Measurements from ENCODE around the gene AMIGO3.

The AMIGO3 gene

DNA sequence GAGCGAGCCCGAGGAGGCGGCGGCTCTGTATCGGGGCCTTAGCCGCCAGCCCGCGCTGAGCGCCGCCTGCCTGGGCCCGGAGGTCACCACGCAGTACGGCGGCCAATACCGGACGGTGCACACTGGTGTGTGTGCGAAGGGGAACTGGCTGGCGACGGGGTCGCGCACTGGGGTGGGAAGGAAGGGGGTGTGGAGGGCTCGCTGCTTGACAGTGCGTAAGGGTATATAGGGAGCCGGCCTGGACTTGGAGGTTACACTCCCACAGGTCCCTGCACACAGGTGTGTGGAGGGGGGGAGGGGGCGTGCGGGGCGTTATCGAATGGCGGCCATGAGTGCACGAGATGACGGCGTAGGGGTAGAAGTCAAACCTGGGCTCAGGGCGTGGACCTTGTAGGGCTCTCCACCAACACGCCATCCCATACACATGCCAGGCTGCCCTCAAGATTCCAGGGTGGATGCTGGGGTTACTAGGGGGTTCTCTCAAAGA lies 44.9 kb downstream of the AMIGO3 start:
- H3K27ac ChIP-seq (ENCODE audit: extremely low read depth, low read depth, low read length): peak overlapping the region; percentile 72
- H3K4me1 ChIP-seq (ENCODE audit: control insufficient read depth, insufficient read depth, low read length): no peaks in the 10 kb centered on the region
- H3K9me3 ChIP-seq (ENCODE audit: control insufficient read depth, insufficient read depth, low read depth, low read length): no peaks in the 10 kb centered on the region
- ChIA-PET POLR2A (interaction anchor here (1.3 kb wide), 1 partner anchor 135 kb away, joined by 3 read pairs; no protein-coding TSS in a partner anchor), CTCF (interaction anchor here (0.7 to 1.0 kb wide), 2 partner anchors 12 to 29 kb away, joined by 3 to 4 read pairs; no protein-coding TSS in a partner anchor)
- H3K36me3 ChIP-seq (ENCODE audit: control insufficient read depth in 2 of 2, insufficient read depth in 1 of 2, low read length in 2 of 2): peaks cover 0 to 43% of the 10 kb centered on the region in 2 experiments; a peak in 1 of 3 replicates
- peak overlapping the region; percentile 89 for H3K4me3 ChIP-seq (ENCODE audit: low read depth, low read length)
- no peak for TF ChIP-seq ZNF140 (tag by site-specific recombination; IDR thresholded peaks at IDR 0.05)
- TF ChIP-seq, protein P1, sequence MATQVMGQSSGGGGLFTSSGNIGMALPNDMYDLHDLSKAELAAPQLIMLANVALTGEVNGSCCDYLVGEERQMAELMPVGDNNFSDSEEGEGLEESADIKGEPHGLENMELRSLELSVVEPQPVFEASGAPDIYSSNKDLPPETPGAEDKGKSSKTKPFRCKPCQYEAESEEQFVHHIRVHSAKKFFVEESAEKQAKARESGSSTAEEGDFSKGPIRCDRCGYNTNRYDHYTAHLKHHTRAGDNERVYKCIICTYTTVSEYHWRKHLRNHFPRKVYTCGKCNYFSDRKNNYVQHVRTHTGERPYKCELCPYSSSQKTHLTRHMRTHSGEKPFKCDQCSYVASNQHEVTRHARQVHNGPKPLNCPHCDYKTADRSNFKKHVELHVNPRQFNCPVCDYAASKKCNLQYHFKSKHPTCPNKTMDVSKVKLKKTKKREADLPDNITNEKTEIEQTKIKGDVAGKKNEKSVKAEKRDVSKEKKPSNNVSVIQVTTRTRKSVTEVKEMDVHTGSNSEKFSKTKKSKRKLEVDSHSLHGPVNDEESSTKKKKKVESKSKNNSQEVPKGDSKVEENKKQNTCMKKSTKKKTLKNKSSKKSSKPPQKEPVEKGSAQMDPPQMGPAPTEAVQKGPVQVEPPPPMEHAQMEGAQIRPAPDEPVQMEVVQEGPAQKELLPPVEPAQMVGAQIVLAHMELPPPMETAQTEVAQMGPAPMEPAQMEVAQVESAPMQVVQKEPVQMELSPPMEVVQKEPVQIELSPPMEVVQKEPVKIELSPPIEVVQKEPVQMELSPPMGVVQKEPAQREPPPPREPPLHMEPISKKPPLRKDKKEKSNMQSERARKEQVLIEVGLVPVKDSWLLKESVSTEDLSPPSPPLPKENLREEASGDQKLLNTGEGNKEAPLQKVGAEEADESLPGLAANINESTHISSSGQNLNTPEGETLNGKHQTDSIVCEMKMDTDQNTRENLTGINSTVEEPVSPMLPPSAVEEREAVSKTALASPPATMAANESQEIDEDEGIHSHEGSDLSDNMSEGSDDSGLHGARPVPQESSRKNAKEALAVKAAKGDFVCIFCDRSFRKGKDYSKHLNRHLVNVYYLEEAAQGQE (tag by site-specific recombination; IDR thresholded peaks at IDR 0.05): no peak
- no peak for TF ChIP-seq SP7 (tag by site-specific recombination; IDR thresholded peaks at IDR 0.05)
- TF ChIP-seq ZNF473 (tag by site-specific recombination; IDR thresholded peaks at IDR 0.05): no peak
- TF ChIP-seq ZNF202 (tag by site-specific recombination; IDR thresholded peaks at IDR 0.05; ENCODE audit: borderline replicate concordance): no peak
- TF ChIP-seq HOXD13 (CRISPR knock-in tag; IDR thresholded peaks at IDR 0.05; ENCODE audit: borderline replicate concordance): no peak
- TF ChIP-seq ZNF146 (tag by site-specific recombination; IDR thresholded peaks at IDR 0.05): no peak
- TF ChIP-seq ZNF121 (tag by site-specific recombination; IDR thresholded peaks at IDR 0.05): no peak
- no peak for TF ChIP-seq RBAK (tag by site-specific recombination; IDR thresholded peaks at IDR 0.05)
- no peak for TF ChIP-seq ZIC2 (tag by site-specific recombination; IDR thresholded peaks at IDR 0.05)
- TF ChIP-seq ZNF623 (tag by site-specific recombination; IDR thresholded peaks at IDR 0.05): no peak
- TF ChIP-seq ZNF214 (tag by site-specific recombination; IDR thresholded peaks at IDR 0.05; ENCODE audit: borderline replicate concordance): no peak
- TF ChIP-seq ZNF785 (tag by site-specific recombination; IDR thresholded peaks at IDR 0.05): no peak
- peak; percentile 35 for TF ChIP-seq ZFHX2 (tag by site-specific recombination; conservative IDR thresholded peaks at IDR 0.05)
- peak; percentile 63 for TF ChIP-seq ZBTB48 (tag by site-specific recombination; IDR thresholded peaks at IDR 0.05)
- no peak for TF ChIP-seq ZFP41 (tag by site-specific recombination; IDR thresholded peaks at IDR 0.05; ENCODE audit: borderline replicate concordance)
- TF ChIP-seq TCF7L2 (IDR thresholded peaks at IDR 0.05; ENCODE audit: borderline replicate concordance, low read depth, low read length): no peak
- TF ChIP-seq ZNF133 (tag by site-specific recombination; IDR thresholded peaks at IDR 0.05): 0 out of 2 replicates have a peak, but pooled peaks have one; percentile 13
- no peak for TF ChIP-seq ZNF664 (tag by site-specific recombination; IDR thresholded peaks at IDR 0.05)
- no peak for TF ChIP-seq MEIS1 (CRISPR knock-in tag; IDR thresholded peaks at IDR 0.05; ENCODE audit: borderline replicate concordance)
- TF ChIP-seq, protein P2, sequence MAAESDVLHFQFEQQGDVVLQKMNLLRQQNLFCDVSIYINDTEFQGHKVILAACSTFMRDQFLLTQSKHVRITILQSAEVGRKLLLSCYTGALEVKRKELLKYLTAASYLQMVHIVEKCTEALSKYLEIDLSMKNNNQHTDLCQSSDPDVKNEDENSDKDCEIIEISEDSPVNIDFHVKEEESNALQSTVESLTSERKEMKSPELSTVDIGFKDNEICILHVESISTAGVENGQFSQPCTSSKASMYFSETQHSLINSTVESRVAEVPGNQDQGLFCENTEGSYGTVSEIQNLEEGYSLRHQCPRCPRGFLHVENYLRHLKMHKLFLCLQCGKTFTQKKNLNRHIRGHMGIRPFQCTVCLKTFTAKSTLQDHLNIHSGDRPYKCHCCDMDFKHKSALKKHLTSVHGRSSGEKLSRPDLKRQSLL (tag by site-specific recombination; IDR thresholded peaks at IDR 0.05): no peak
- TF ChIP-seq, protein P3, sequence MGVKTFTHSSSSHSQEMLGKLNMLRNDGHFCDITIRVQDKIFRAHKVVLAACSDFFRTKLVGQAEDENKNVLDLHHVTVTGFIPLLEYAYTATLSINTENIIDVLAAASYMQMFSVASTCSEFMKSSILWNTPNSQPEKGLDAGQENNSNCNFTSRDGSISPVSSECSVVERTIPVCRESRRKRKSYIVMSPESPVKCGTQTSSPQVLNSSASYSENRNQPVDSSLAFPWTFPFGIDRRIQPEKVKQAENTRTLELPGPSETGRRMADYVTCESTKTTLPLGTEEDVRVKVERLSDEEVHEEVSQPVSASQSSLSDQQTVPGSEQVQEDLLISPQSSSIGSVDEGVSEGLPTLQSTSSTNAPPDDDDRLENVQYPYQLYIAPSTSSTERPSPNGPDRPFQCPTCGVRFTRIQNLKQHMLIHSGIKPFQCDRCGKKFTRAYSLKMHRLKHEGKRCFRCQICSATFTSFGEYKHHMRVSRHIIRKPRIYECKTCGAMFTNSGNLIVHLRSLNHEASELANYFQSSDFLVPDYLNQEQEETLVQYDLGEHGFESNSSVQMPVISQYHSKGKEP (tag by site-specific recombination; IDR thresholded peaks at IDR 0.05): no peak
- no peak for TF ChIP-seq ZNF132 (tag by site-specific recombination; IDR thresholded peaks at IDR 0.05; ENCODE audit: borderline replicate concordance)
- no peak for TF ChIP-seq ZBTB8A (tag by site-specific recombination; IDR thresholded peaks at IDR 0.05)
- TF ChIP-seq KLF9 (tag by site-specific recombination; IDR thresholded peaks at IDR 0.05; ENCODE audit: low read depth): no peak
- TF ChIP-seq, protein P4, sequence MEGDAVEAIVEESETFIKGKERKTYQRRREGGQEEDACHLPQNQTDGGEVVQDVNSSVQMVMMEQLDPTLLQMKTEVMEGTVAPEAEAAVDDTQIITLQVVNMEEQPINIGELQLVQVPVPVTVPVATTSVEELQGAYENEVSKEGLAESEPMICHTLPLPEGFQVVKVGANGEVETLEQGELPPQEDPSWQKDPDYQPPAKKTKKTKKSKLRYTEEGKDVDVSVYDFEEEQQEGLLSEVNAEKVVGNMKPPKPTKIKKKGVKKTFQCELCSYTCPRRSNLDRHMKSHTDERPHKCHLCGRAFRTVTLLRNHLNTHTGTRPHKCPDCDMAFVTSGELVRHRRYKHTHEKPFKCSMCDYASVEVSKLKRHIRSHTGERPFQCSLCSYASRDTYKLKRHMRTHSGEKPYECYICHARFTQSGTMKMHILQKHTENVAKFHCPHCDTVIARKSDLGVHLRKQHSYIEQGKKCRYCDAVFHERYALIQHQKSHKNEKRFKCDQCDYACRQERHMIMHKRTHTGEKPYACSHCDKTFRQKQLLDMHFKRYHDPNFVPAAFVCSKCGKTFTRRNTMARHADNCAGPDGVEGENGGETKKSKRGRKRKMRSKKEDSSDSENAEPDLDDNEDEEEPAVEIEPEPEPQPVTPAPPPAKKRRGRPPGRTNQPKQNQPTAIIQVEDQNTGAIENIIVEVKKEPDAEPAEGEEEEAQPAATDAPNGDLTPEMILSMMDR (tag by site-specific recombination; IDR thresholded peaks at IDR 0.05): no peak; the same call in 1 of the 2 replicates
- TF ChIP-seq, protein P5, sequence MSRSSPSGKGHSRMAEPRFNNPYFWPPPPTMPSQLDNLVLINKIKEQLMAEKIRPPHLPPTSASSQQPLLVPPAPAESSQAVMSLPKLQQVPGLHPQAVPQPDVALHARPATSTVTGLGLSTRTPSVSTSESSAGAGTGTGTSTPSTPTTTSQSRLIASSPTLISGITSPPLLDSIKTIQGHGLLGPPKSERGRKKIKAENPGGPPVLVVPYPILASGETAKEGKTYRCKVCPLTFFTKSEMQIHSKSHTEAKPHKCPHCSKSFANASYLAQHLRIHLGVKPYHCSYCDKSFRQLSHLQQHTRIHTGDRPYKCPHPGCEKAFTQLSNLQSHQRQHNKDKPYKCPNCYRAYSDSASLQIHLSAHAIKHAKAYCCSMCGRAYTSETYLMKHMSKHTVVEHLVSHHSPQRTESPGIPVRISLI (tag by site-specific recombination; IDR thresholded peaks at IDR 0.05): no peak
- TF ChIP-seq ZNF433 (tag by site-specific recombination; IDR thresholded peaks at IDR 0.05; ENCODE audit: low read depth): no peak
- TF ChIP-seq ZBTB7A (tag by site-specific recombination; IDR thresholded peaks at IDR 0.05; ENCODE audit: low read depth): no peak
- no peak for TF ChIP-seq ZNF221 (tag by site-specific recombination; IDR thresholded peaks at IDR 0.05; ENCODE audit: borderline replicate concordance)
- TF ChIP-seq ZNF292 (tag by site-specific recombination; IDR thresholded peaks at IDR 0.05; ENCODE audit: borderline replicate concordance, low read depth): no peak

All from HEK293 (cell line).